ENCODE measurements around the gene IL13. TPM values are rescaled to one million over a fixed set of nuclear protein-coding genes. Genes with fewer than 3 reads are reported as not detected.

Gene IL13
- total RNA-seq, 4 donors from 2014 or later: not detected

- no peak for TF ChIP-seq POLR2A (IDR thresholded peaks at IDR 0.05)
- TF ChIP-seq CTCF (IDR thresholded peaks at IDR 0.05): no peak
- Histone ChIP-seq H3K4me1 (peaks cover 4 to 11% of the 10 kb centered on the region in 2 donors), H3K9me3 (no peaks in the 10 kb centered on the region), H3K4me3 (replicated peaks in 1 of 3) (no peak overlapping the region), H3K27me3 (no peaks in the 10 kb centered on the region), H3K36me3 (no peaks in the 10 kb centered on the region), H3K27ac (no peak overlapping the region)
- WGBS, 2 donors: 83 to 87% methylated on average over 9 of the region's 9 CpGs
- peak; percentile 27 to 42 for DNase-seq
- intact Hi-C loops (cut with DNase I): no loop called here
These were observed 669 bp downstream of the IL13 start for GRCh38 chr5:132658381-132659302.

- Histone ChIP-seq H3K4me3 (replicated peaks in 1 of 3) (no peak overlapping the region), H3K27me3 (no peaks in the 10 kb centered on the region), H3K27ac (no peak overlapping the region), H3K36me3 (no peaks in the 10 kb centered on the region), H3K9me3 (no peaks in the 10 kb centered on the region), H3K4me1 (peaks cover 4 to 11% of the 10 kb centered on the region in 2 donors)
- intact Hi-C loops (cut with DNase I): no loop called here
- TF ChIP-seq POLR2A (IDR thresholded peaks at IDR 0.05): no peak
- no peak for TF ChIP-seq CTCF (IDR thresholded peaks at IDR 0.05)
- 90 to 92% methylated on average over 16 to 23 of the region's 23 CpGs for WGBS, 2 donors
- DNase-seq: no peak
These were observed 1.9 kb downstream of the IL13 start for GRCh38 chr5:132659598-132660493.

GRCh38 chr5:132661231-132662003, 3.4 kb downstream of the IL13 start:
- H3K4me3 ChIP-seq (replicated peaks in 1 of 3): no peak overlapping the region
- no peak for DNase-seq
- TF ChIP-seq POLR2A (IDR thresholded peaks at IDR 0.05): no peak
- no peak for TF ChIP-seq CTCF (IDR thresholded peaks at IDR 0.05)
- no peaks in the 10 kb centered on the region for H3K27me3 ChIP-seq
- 86 to 87% methylated on average over 12 of the region's 12 CpGs for WGBS, 2 donors
- peaks cover 2 to 3% of the 10 kb centered on the region in 2 donors for H3K4me1 ChIP-seq
- H3K36me3 ChIP-seq: no peaks in the 10 kb centered on the region
- no peaks in the 10 kb centered on the region for H3K9me3 ChIP-seq
- intact Hi-C loops (cut with DNase I): no loop called here
- no peak overlapping the region for H3K27ac ChIP-seq

GRCh38 chr5:132662004-132662401, 4.0 kb downstream of the IL13 start:
- no peaks in the 10 kb centered on the region for H3K9me3 ChIP-seq
- TF ChIP-seq CTCF (IDR thresholded peaks at IDR 0.05): no peak
- TF ChIP-seq POLR2A (IDR thresholded peaks at IDR 0.05): no peak
- DNase-seq: no peak
- H3K4me1 ChIP-seq: no peaks in the 10 kb centered on the region
- intact Hi-C loops (cut with DNase I): no loop called here
- no peaks in the 10 kb centered on the region for H3K27me3 ChIP-seq
- H3K4me3 ChIP-seq (replicated peaks in 1 of 3): no peak overlapping the region
- no peak overlapping the region for H3K27ac ChIP-seq
- no peaks in the 10 kb centered on the region for H3K36me3 ChIP-seq
- WGBS, 2 donors: 98 to 99% methylated on average over 7 to 9 of the region's 9 CpGs

All from thyroid gland (tissue), 4 donors.